Lower leg skin (tissue), 3 donors: Measurements from ENCODE around the gene CHMP1A.

Source experiments
- POLR2A ChIP-seq, 2 donors: fragments of 450-650 bp; IDR thresholded peaks; one replicate each; pipeline ENCODE4 v1.6.1; 2016 to 2017; ENCODE audit warnings: antibody characterized with exemption in 2 of 2, mild to moderate bottlenecking in 1 of 2, moderate library complexity in 1 of 2
- TF ChIP-seq, protein P1 (sequence below), 3 donors: fragments of 450-650 bp; IDR thresholded peaks; one replicate each; pipeline ENCODE4 v1.5.1; 2016; ENCODE audit warnings: antibody characterized with exemption in 3 of 3, mild to moderate bottlenecking in 3 of 3, moderate library complexity in 2 of 3

DNA sequence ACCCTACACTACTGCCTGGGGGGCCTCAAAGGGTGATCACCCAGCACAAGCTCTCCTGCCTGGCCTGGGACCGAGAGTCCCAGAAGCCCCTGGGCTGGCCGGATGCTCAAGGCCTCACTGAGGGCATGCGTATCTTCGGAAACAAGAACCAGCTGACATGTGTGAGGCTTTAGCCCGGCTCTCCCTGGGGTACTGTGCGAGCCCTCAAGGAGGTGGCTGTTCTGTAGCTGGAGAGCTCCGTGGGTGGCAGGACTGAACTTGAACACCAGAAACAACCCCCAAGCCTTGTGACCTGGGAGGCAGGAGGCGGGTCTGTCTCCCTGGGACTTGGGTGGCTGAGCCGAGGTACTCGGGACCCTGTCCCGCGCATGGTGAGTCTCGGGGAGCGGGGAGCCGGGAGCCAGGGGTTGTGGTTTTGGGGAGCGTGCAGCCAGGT, 37.1 kb downstream of the CHMP1A start:
- TF ChIP-seq, protein P1, sequence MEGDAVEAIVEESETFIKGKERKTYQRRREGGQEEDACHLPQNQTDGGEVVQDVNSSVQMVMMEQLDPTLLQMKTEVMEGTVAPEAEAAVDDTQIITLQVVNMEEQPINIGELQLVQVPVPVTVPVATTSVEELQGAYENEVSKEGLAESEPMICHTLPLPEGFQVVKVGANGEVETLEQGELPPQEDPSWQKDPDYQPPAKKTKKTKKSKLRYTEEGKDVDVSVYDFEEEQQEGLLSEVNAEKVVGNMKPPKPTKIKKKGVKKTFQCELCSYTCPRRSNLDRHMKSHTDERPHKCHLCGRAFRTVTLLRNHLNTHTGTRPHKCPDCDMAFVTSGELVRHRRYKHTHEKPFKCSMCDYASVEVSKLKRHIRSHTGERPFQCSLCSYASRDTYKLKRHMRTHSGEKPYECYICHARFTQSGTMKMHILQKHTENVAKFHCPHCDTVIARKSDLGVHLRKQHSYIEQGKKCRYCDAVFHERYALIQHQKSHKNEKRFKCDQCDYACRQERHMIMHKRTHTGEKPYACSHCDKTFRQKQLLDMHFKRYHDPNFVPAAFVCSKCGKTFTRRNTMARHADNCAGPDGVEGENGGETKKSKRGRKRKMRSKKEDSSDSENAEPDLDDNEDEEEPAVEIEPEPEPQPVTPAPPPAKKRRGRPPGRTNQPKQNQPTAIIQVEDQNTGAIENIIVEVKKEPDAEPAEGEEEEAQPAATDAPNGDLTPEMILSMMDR (IDR thresholded peaks at IDR 0.05), result no peak
- no peak for TF ChIP-seq POLR2A (IDR thresholded peaks at IDR 0.05)
